HT-29 (cell line): ENCODE data around the gene MANEA. TPM values are rescaled to one million over a fixed set of nuclear protein-coding genes. Genes with fewer than 3 reads are reported as not detected.
"Not testable (repeated sequence)": the region's sequence is repeated elsewhere in the genome, so short reads cannot be mapped to it uniquely, and the experiment has no call there.

Experiments
- DNase-seq: peaks from one replicate; pipeline ENCODE4 v3.0.0-alpha.2; 2015; ENCODE audit warnings: low spot score
- total RNA-seq: library from RNA; depleted of rRNA; stranded (reverse); fragments of >200 nt; shearing (Covaris generic); gene quantifications from 2 replicates; pipeline ENCODE4 v1.2.3, GENCODE V29; 2014; rRNA removed

The MANEA gene
- total RNA-seq, result 1.9 and 2.3 TPM in 2 replicates

GRCh38 chr6:95577304-95578105, at the start of gene MANEA:
TSS of gene MANEA (plus strand) at chr6:95577535. CDS start at chr6:95586440, 8,905 bp downstream.
- DNase-seq, result peak; percentile 79

GRCh38 chr6:95529762-95530161, 47.6 kb upstream of the MANEA start:
- no peak for DNase-seq

GRCh38 chr6:95530176-95530819, 47.0 kb upstream of the MANEA start:
- DNase-seq, result no peak

GRCh38 chr6:95543798-95544197, 33.5 kb upstream of the MANEA start:
- DNase-seq, result no peak

GRCh38 chr6:95544517-95545225, 32.7 kb upstream of the MANEA start:
- no peak for DNase-seq

- DNase-seq, result no peak
These were observed 32.1 kb upstream of the MANEA start for GRCh38 chr6:95545226-95545625.

- no peak for DNase-seq
These were observed 31.6 kb upstream of the MANEA start for GRCh38 chr6:95545686-95546085.

GRCh38 chr6:95546148-95546547, 31.2 kb upstream of the MANEA start:
- no peak for DNase-seq

GRCh38 chr6:95547043-95547442, 30.3 kb upstream of the MANEA start:
- DNase-seq, result no peak

GRCh38 chr6:95548188-95548786, 29.0 kb upstream of the MANEA start:
- no peak for DNase-seq

GRCh38 chr6:95551678-95552324, 25.5 kb upstream of the MANEA start:
- no peak for DNase-seq

- no peak for DNase-seq
These were observed 23.5 kb upstream of the MANEA start for GRCh38 chr6:95553880-95554279.

- not testable (repeated sequence) for DNase-seq
These were observed 16.4 kb upstream of the MANEA start for GRCh38 chr6:95560956-95561355.

- no peak for DNase-seq
These were observed 7.8 kb upstream of the MANEA start for GRCh38 chr6:95569560-95569959.

- DNase-seq, result no peak
These were observed 5.2 kb upstream of the MANEA start for GRCh38 chr6:95572098-95572497.

GRCh38 chr6:95574811-95575210, 2.5 kb upstream of the MANEA start:
- DNase-seq, result no peak

- DNase-seq, result no peak
These were observed 927 bp upstream of the MANEA start for GRCh38 chr6:95576218-95576997.

GRCh38 chr6:95576998-95577303, 384 bp upstream of the MANEA start:
- DNase-seq, result no peak

GRCh38 chr6:95578106-95578410, 723 bp downstream of the MANEA start:
- DNase-seq, result no peak

GRCh38 chr6:95581073-95581472, 3.7 kb downstream of the MANEA start:
- DNase-seq, result no peak

- DNase-seq, result not testable (repeated sequence)
These were observed 6.9 kb downstream of the MANEA start for GRCh38 chr6:95584226-95584625.
